Measurements from ENCODE around the gene NDUFA12. TPM values are rescaled to one million over a fixed set of nuclear protein-coding genes. Genes with fewer than 3 reads are reported as not detected.

NDUFA12 gene
- total RNA-seq, 1 donor from 2014 or later, result 96.5 TPM

GRCh38 chr12:94925729-94926128 is 77.8 kb downstream of the NDUFA12 start:
- Mint-ChIP-seq H3K4me1 (ENCODE audit: unreplicated experiment) (peaks cover 7% of the 10 kb centered on the region), H3K36me3 (ENCODE audit: low read depth, unreplicated experiment) (no peaks in the 10 kb centered on the region), H3K9me3 (ENCODE audit: unreplicated experiment) (no peaks in the 10 kb centered on the region), H3K27me3 (ENCODE audit: unreplicated experiment) (no peaks in the 10 kb centered on the region), H3K4me3 (ENCODE audit: unreplicated experiment) (no peak overlapping the region), H3K27ac (ENCODE audit: unreplicated experiment) (no peak overlapping the region)
- no peak for TF ChIP-seq CTCF (IDR thresholded peaks at IDR 0.05; ENCODE audit: unreplicated experiment)
- DNase-seq (ENCODE audit: low spot score), result no peak

GRCh38 chr12:94925206-94925605 is 78.3 kb downstream of the NDUFA12 start:
- TF ChIP-seq CTCF (IDR thresholded peaks at IDR 0.05; ENCODE audit: unreplicated experiment), result no peak
- H3K9me3 Mint-ChIP-seq (ENCODE audit: unreplicated experiment), result no peaks in the 10 kb centered on the region
- H3K36me3 Mint-ChIP-seq (ENCODE audit: low read depth, unreplicated experiment), result no peaks in the 10 kb centered on the region
- no peak overlapping the region for H3K27ac Mint-ChIP-seq (ENCODE audit: unreplicated experiment)
- no peaks in the 10 kb centered on the region for H3K27me3 Mint-ChIP-seq (ENCODE audit: unreplicated experiment)
- H3K4me1 Mint-ChIP-seq (ENCODE audit: unreplicated experiment), result peaks cover 7% of the 10 kb centered on the region
- no peak overlapping the region for H3K4me3 Mint-ChIP-seq (ENCODE audit: unreplicated experiment)
- DNase-seq (ENCODE audit: low spot score), result no peak

GRCh38 chr12:94922561-94922960 is 80.9 kb downstream of the NDUFA12 start:
- Mint-ChIP-seq H3K27me3 (ENCODE audit: unreplicated experiment) (no peaks in the 10 kb centered on the region), H3K36me3 (ENCODE audit: low read depth, unreplicated experiment) (no peaks in the 10 kb centered on the region), H3K4me3 (ENCODE audit: unreplicated experiment) (no peak overlapping the region), H3K4me1 (ENCODE audit: unreplicated experiment) (peaks cover 7% of the 10 kb centered on the region), H3K9me3 (ENCODE audit: unreplicated experiment) (no peaks in the 10 kb centered on the region), H3K27ac (ENCODE audit: unreplicated experiment) (no peak overlapping the region)
- no peak for TF ChIP-seq CTCF (IDR thresholded peaks at IDR 0.05; ENCODE audit: unreplicated experiment)
- no peak for DNase-seq (ENCODE audit: low spot score)

Other genes with a start within 250 kb of the NDUFA12 start
- 70.2 TPM for gene NR2C1, start 69.9 kb upstream of the NDUFA12 start, total RNA-seq (ENCODE audit: unreplicated experiment)
- 35.4 TPM for gene FGD6, start 213.8 kb upstream of the NDUFA12 start, total RNA-seq (ENCODE audit: unreplicated experiment)
- 89.9 TPM for gene VEZT, start 214.1 kb upstream of the NDUFA12 start, total RNA-seq (ENCODE audit: unreplicated experiment)

Measured in endothelial cell (in vitro differentiated cells).